LNCaP clone FGC (cell line): ENCODE results near the gene PPY.

Experiments
- DNase-seq: peaks from one replicate; pipeline ENCODE4 v3.0.0-alpha.2; 2011; ENCODE audit warnings: low read depth
- H3K4me3 ChIP-seq: 2 replicates; pipeline ENCODE4 v1.5.1; 2011; ENCODE audit warnings: mild to moderate bottlenecking, low read depth, low read length, control low read depth
- TF ChIP-seq, protein P1 (sequence below): IDR thresholded peaks from 2 replicates; pipeline ENCODE4 v1.5.1; 2012; ENCODE audit warnings: mild to moderate bottlenecking; ENCODE audit not compliant: control insufficient read depth, insufficient read depth; ENCODE audit errors: extremely low read depth

Gene PPY

DNA sequence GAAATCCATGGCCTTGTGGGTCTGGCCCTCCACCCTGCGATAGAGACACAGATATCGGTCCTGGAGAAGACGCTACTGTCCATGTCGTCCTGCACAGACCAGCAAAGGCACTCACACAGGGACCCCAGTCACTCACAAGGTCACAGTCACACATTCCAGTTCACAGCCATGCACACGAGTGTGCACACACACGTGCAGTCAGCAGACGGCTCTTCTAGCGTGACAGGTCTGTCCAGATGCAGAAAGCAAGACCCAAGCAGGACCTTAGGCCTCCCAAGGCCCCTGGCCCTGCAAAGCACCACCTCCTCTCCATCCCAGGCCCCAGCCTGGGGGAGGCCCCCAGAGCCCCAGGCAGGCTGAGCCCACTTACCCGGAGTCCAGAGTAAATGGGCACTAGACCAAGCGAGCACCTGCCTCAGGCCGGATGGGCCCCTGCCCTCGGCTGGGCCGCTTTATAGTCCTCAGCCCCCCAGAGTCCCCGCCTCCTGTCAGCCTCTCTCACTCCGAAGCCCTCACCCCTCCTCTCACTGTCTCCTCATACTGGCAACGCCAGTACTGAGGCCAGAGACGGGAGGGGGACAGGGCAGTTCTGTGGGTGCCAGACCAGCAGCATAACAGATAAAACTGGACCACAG is at the start of gene PPY:
Gene PPY (minus strand): TSS at position 426 of the 635 bp plus-strand sequence. CDS start 822 bp downstream, outside the sequence.
- TF ChIP-seq, protein P1, sequence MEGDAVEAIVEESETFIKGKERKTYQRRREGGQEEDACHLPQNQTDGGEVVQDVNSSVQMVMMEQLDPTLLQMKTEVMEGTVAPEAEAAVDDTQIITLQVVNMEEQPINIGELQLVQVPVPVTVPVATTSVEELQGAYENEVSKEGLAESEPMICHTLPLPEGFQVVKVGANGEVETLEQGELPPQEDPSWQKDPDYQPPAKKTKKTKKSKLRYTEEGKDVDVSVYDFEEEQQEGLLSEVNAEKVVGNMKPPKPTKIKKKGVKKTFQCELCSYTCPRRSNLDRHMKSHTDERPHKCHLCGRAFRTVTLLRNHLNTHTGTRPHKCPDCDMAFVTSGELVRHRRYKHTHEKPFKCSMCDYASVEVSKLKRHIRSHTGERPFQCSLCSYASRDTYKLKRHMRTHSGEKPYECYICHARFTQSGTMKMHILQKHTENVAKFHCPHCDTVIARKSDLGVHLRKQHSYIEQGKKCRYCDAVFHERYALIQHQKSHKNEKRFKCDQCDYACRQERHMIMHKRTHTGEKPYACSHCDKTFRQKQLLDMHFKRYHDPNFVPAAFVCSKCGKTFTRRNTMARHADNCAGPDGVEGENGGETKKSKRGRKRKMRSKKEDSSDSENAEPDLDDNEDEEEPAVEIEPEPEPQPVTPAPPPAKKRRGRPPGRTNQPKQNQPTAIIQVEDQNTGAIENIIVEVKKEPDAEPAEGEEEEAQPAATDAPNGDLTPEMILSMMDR, result no peak
- no peak within 1 kb of the TSS for H3K4me3 ChIP-seq
- DNase-seq, result no peak

GRCh38 chr17:43988301-43988700 is 46.0 kb upstream of the PPY start:
- no peak overlapping the region for H3K4me3 ChIP-seq
- TF ChIP-seq, protein P1, result no peak
- no peak for DNase-seq

- no peak for DNase-seq
- TF ChIP-seq, protein P1, result no peak
- H3K4me3 ChIP-seq, result no peak overlapping the region
These were observed 45.1 kb upstream of the PPY start for GRCh38 chr17:43987131-43988021.

- TF ChIP-seq, protein P1, result no peak
- H3K4me3 ChIP-seq, result no peak overlapping the region
- DNase-seq, result no peak
These were observed 44.1 kb upstream of the PPY start for GRCh38 chr17:43986225-43986981.

GRCh38 chr17:43984521-43984920 is 42.2 kb upstream of the PPY start:
- no peak for DNase-seq
- TF ChIP-seq, protein P1, result no peak
- no peak overlapping the region for H3K4me3 ChIP-seq

DNA sequence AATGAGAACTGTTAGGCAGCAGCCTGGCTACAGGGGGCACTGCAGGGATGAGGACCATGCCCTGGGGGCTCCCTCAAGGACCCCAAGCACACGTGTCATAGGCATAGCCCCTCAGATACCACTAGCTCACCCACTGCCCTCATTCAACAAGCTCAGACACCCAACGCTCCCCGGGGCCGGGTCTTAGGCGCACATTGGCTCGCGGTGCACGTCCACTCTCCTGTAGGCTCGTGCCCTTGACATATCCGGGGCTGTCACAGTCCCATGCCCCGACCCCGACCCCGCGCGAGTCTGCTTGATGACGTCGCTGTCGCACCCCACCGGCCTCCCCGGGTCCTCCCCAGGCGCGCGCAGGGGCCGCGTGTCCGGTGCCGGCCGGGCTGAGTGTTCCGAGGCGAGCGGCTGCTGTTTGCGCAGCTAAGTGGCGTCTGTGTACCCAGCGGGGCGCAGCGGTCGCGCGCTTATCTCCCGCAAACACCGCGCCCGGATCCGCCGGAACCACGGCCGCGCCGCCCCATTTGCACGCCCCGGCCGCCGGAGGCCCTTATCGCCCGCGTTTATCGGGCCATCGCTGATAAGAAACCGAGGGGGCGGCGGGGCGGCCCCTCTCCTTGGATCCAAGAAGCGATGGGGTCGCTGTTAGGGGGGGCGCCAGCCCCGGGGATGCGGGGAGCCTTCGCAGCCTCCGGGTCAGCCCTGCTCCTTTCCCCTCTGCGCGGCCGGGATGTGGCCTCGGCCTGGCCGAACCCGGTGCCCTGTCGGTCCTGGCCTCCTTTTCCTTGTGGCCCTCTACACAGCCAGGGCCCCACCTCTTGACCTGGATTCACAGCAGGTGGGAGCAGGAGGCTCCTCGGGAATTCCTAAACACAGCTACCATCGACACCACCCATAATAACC is 41.5 kb upstream of the PPY start:
- H3K4me3 ChIP-seq, result no peak overlapping the region
- TF ChIP-seq, protein P1, result no peak
- DNase-seq, result no peak
